Astrocyte of the spinal cord (primary cell): ENCODE results near the gene SEMA6B.
"Not testable (repeated sequence)": the region's sequence is repeated elsewhere in the genome, so short reads cannot be mapped to it uniquely, and the experiment has no call there.

Experiments
- DNase-seq: peaks from one replicate; pipeline ENCODE4 v3.0.0; 2011; ENCODE audit warnings: low read depth, low spot score
- H3K4me3 ChIP-seq: 2 replicates; pipeline ENCODE4 v1.5.1; 2011; ENCODE audit warnings: low read depth, mild to moderate bottlenecking, low read length, moderate library complexity
- in situ Hi-C: cut with HindIII; loops from 2 replicates; pipeline ENCODE4 v1.10.0; 2017; ENCODE audit warnings: low sequenced_read_pairs
- TF ChIP-seq, protein P1 (sequence below): IDR thresholded peaks from 2 replicates; pipeline ENCODE4 v1.5.1; 2012; ENCODE audit warnings: low read depth, mild to moderate bottlenecking, low read length, inconsistent platforms

Gene SEMA6B

GRCh38 chr19:4600893-4601292 lies 41.4 kb upstream of the SEMA6B start:
- in situ Hi-C loops: no loop called here
- DNase-seq: no peak
- TF ChIP-seq, protein P1, sequence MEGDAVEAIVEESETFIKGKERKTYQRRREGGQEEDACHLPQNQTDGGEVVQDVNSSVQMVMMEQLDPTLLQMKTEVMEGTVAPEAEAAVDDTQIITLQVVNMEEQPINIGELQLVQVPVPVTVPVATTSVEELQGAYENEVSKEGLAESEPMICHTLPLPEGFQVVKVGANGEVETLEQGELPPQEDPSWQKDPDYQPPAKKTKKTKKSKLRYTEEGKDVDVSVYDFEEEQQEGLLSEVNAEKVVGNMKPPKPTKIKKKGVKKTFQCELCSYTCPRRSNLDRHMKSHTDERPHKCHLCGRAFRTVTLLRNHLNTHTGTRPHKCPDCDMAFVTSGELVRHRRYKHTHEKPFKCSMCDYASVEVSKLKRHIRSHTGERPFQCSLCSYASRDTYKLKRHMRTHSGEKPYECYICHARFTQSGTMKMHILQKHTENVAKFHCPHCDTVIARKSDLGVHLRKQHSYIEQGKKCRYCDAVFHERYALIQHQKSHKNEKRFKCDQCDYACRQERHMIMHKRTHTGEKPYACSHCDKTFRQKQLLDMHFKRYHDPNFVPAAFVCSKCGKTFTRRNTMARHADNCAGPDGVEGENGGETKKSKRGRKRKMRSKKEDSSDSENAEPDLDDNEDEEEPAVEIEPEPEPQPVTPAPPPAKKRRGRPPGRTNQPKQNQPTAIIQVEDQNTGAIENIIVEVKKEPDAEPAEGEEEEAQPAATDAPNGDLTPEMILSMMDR: no peak
- H3K4me3 ChIP-seq: no peak overlapping the region

- in situ Hi-C loops: no loop called here
- TF ChIP-seq, protein P1: no peak
These were observed 40.6 kb upstream of the SEMA6B start for GRCh38 chr19:4600082-4600481.

DNA sequence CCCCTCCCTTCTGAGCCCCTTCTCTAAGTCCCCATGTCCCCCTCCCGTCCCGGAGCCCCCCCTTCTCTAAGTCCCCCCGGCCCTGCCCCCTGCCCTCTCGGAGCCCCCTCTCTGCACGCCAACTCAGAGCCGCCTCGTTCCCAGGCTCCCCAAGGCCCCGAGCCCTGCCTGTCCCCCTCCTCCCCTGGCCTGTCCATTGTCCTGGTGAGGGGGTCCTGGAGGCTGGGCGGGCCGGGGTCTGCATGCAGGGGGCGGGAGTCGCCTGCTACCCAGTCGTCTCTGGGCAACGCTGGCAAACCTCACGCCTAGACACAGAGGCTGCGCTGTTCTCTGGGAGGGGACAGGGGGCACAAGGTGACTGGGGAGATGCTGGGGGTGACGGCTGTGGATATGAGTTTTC lies 39.2 kb upstream of the SEMA6B start:
- in situ Hi-C loops: no loop called here
- no peak overlapping the region for H3K4me3 ChIP-seq
- TF ChIP-seq, protein P1: no peak
- no peak for DNase-seq

More at GRCh38 chr19:4600082-4600481, 40.6 kb upstream of the SEMA6B start:
- H3K4me3 ChIP-seq: no peak overlapping the region
- DNase-seq: no peak

DNA sequence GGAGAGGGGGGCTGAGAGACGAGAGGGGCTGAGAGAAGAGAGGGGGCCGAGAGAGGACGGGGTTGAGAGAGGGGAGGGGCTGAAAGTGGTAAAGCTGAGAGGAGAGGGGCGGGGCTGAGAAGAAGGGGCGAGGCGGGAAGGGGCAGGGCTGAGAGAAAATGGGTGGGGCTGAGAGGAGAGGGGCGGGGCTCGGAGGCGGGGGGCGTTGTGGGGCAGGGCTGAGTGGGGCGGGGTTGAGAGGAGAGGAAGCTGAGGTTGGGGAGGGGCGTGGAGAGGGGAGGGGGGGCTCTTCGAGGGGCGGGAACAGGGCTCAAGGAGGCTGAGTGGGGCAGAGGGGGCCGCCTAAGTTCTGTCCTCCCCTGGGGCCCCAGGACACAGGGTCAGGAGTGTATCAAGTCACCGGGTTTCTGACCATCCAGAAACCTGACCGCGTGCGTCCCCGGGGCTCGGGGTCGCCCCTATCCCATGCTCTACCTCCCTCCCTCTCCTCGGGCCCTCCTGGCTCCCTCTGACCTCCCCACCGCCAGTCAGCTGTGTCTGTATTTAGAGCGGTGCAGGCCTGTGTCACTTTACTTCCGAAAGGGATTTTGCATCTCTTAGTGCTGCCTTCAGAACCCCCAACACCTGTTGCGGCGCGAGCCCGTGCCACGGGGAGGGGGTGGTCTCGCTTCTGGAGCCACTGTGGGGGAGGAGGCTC lies 38.6 kb upstream of the SEMA6B start:
- H3K4me3 ChIP-seq: no peak overlapping the region
- DNase-seq: no peak
- in situ Hi-C loops: no loop called here
- TF ChIP-seq, protein P1: no peak

GRCh38 chr19:4597278-4597974 lies 37.9 kb upstream of the SEMA6B start:
- TF ChIP-seq, protein P1: no peak
- H3K4me3 ChIP-seq: no peak overlapping the region
- no peak for DNase-seq
- in situ Hi-C loops: no loop called here

DNA sequence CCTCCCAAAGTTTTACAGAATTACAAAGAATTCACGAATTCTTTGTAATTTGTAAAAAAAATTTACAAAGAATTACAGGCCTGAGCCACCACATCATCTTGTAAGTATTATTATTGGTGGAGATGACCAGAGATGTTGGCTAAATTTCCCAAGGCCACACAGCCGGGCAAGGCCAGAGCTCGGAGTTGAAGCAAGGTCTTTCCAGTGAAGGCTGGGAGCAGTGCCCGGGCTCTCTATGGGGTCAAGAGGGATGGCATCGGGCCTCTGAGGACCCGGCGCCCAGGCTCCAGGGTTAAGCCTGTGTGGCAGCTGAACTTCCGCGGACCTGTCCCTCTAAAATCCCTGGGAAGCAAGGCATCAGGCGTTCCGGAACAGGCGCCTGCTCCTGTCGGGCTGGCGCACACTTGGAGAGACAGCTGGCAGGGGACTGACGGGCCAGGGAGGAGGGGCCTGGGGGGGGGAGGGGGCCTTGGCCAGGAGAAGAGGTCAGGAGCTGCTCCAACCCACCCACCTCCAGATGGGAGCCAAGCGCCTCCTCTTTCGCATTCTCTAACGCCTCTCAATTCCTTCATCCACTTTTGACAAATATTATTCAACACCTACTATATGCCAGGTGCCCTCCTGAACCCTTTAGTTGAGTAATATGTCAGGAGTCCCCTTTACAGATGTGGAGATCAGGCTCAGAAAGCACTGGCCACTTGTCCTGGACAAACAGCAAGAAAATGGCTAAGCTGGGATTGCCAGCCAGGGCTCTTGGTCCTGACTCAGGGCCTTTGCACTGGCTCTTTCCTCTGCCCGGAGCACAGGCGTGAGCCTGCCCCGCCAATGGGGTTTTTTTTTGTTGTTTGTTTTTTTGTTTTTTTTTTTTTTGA lies 36.8 kb upstream of the SEMA6B start:
- in situ Hi-C loops: no loop called here
- H3K4me3 ChIP-seq: no peak overlapping the region
- TF ChIP-seq, protein P1: no peak
- DNase-seq: no peak

DNA sequence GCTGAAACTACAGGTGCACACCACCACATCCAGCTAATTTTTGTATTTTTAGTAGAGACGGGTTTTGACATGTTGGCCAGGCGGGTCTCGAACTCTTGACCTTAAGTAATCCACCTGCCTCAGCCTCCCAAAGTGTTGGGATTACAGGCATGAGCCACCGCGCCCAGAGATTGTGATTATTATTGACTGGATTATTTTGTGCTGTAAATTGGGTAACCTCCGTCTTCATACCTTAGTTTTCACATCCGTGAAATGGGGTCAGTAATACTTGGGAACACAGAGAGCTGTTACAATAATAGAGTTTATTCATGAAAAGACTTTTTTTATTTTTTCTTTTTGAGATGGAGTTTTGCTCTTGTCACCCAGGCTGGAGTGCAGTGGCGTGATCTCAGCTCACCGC lies 35.7 kb upstream of the SEMA6B start:
- H3K4me3 ChIP-seq, in situ Hi-C loops, DNase-seq: not testable (repeated sequence)
